PC-3 (cell line): ENCODE results near the gene IRGC.

ENCODE experiments used
- CTCF ChIP-seq: fragments of 300-600 bp; sonication (generic); conservative IDR thresholded peaks from 2 replicates; pipeline ENCODE4 v1.5.1; 2017; ENCODE audit warnings: antibody characterized with exemption, low read depth, mild to moderate bottlenecking, low read length
- EZH2phosphoT487 ChIP-seq: fragments of 300-600 bp; sonication (generic); IDR thresholded peaks from 2 replicates; pipeline ENCODE4 v1.6.1; 2018; ENCODE audit warnings: mild to moderate bottlenecking, antibody characterized with exemption, low read length, borderline replicate concordance

- TF ChIP-seq EZH2phosphoT487 (no peak), CTCF (no peak)
Measured at GRCh38 chr19:43721469-43722048, 5.7 kb downstream of the IRGC start.
